Stomach (tissue), 9 donors: Measurements from ENCODE around the gene BICD2. TPM values are rescaled to one million over a fixed set of nuclear protein-coding genes. Genes with fewer than 3 reads are reported as not detected.
A peak's percentile ranks its signal among the peaks of the same experiment; 100 is the strongest.

Experiments
- DNase-seq, 2 donors: peaks; one replicate each; pipeline versions ENCODE4 v3.0.0 to v3.0.0-alpha.2; 2013 to 2019
- H3K27ac ChIP-seq, 5 donors: fragments of 200-600 bp in 4 of 5; sonication (generic) in 4 of 5; one replicate each; pipeline ENCODE4 v1.5.1; 2013 to 2019; ENCODE audit warnings: mild to moderate bottlenecking in 1 of 5, moderate library complexity in 1 of 5
- H3K27me3 ChIP-seq, 3 donors: fragments of 200-600 bp; sonication (generic); one replicate each; pipeline ENCODE4 v1.5.1; 2017 to 2019; ENCODE audit warnings: mixed run types in 1 of 3
- H3K36me3 ChIP-seq, 4 donors: fragments of 200-600 bp; sonication (generic); 1 replicate in 3 of 4; 2 replicates in 1 of 4; pipeline ENCODE4 v1.5.1; 2016 to 2019
- H3K4me1 ChIP-seq, 4 donors: fragments of 200-600 bp; sonication (generic); one replicate each; pipeline ENCODE4 v1.5.1; 2016 to 2019
- H3K4me3 ChIP-seq, 4 donors: fragments of 200-600 bp; sonication (generic) in 3 of 4; one replicate each; pipeline ENCODE4 v1.5.1; 2016 to 2019; ENCODE audit warnings: mild to moderate bottlenecking in 1 of 4
- H3K9me3 ChIP-seq, 4 donors: fragments of 200-600 bp; sonication (generic); one replicate each; pipeline ENCODE4 v1.5.1; 2016 to 2019
- EP300 ChIP-seq: sonication (generic); formaldehyde crosslinking; IDR thresholded peaks from one replicate; pipeline ENCODE4 v1.6.1; 2017; ENCODE audit warnings: antibody characterized with exemption
- POLR2A ChIP-seq, 4 donors: fragments of 450-650 bp; IDR thresholded peaks; one replicate each; pipeline ENCODE4 v1.6.1; 2016; ENCODE audit warnings: antibody characterized with exemption in 4 of 4, control low read depth in 2 of 4, mild to moderate bottlenecking in 1 of 4, moderate library complexity in 1 of 4
- POLR2AphosphoS5 ChIP-seq, 3 donors: sonication (generic); formaldehyde crosslinking; IDR thresholded peaks; one replicate each; pipeline ENCODE4 v1.6.1; 2016; ENCODE audit warnings: antibody characterized with exemption in 3 of 3
- WGBS, 5 donors: extraction: QIAGEN DNeasy Blood & Tissue Kit in 3 of 5; methylation state at CpG; one replicate each; pipeline versions ENCODE4 v1.1.5 to v1.1.7; 2013 to 2018; 5-methylcytosine and 5-hydroxymethylcytosine counted together
- intact Hi-C: fragments of 100-400 bp; cut with DNase I; formaldehyde crosslinking; loops from one replicate; pipeline ENCODE4 v1.15.1; 2023; ENCODE audit warnings: low total_unique reads
- polyA plus RNA-seq, 3 donors: library from polyadenylated mRNA; stranded (reverse); fragments of 200-250 nt; gene quantifications; one replicate each; pipeline ENCODE4 v1.2.3, GENCODE V29; 2013
- total RNA-seq, 5 donors: library from RNA; depleted of rRNA; stranded (reverse); fragments of >200 nt; gene quantifications; one replicate each; pipeline versions ENCODE4 v1.1.0 to v1.2.3, GENCODE V29; 2014 to 2016
- TF ChIP-seq, protein P1 (sequence below), 7 experiments: fragments of 450-650 bp in 4 of 7; fragments of 200-600 bp in 3 of 7; sonication (generic) in 3 of 7; IDR thresholded peaks; one replicate each; pipeline ENCODE4 v1.5.1; 2016 to 2019; ENCODE audit warnings: antibody characterized with exemption in 7 of 7, control low read depth in 2 of 7, mild to moderate bottlenecking in 1 of 7
- donor health status: healthy with polysubstance abuse.
- donor health status: Bipolar disorder and iron deficiency.
- donor health status: healthy.

Gene BICD2
- total and polyA plus RNA-seq, 8 donors = 5.9 to 32.6 (median 16.4) TPM

DNA sequence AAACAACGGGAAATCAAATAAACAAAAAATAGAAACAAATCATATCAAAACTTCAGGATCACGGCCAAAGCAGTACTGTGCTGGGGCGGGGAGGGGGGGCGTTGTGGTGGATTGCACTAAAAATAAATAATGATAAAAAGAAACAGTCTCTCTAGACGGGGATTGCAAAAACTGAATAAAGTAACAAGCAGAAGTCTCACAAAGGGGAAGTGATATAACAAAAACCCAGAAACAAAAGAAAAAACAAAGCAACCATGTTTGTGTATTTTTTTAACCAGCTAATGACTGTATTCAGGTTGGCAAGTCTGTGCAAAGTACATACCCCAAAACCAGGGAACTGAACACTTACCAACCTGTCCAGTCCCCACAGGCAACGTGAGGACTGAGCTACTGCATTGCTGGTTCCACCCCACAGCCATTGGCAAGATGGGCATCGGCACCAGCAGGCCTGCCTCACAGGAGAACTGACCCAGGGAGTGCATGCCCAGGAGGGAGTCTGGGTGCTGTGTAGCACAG lies 24.1 kb downstream of the BICD2 start:
- TF ChIP-seq POLR2A (IDR thresholded peaks at IDR 0.05) (no peak), EP300 (no peak), POLR2AphosphoS5 (IDR thresholded peaks at IDR 0.05) (no peak)
- TF ChIP-seq, protein P1, sequence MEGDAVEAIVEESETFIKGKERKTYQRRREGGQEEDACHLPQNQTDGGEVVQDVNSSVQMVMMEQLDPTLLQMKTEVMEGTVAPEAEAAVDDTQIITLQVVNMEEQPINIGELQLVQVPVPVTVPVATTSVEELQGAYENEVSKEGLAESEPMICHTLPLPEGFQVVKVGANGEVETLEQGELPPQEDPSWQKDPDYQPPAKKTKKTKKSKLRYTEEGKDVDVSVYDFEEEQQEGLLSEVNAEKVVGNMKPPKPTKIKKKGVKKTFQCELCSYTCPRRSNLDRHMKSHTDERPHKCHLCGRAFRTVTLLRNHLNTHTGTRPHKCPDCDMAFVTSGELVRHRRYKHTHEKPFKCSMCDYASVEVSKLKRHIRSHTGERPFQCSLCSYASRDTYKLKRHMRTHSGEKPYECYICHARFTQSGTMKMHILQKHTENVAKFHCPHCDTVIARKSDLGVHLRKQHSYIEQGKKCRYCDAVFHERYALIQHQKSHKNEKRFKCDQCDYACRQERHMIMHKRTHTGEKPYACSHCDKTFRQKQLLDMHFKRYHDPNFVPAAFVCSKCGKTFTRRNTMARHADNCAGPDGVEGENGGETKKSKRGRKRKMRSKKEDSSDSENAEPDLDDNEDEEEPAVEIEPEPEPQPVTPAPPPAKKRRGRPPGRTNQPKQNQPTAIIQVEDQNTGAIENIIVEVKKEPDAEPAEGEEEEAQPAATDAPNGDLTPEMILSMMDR (IDR thresholded peaks at IDR 0.05) = no peak
- Histone ChIP-seq H3K27ac (peak overlapping the region in 4 of 5 donors; percentile 16 to 70 (median 60)), H3K9me3 (no peaks in the 10 kb centered on the region), H3K4me3 (no peak overlapping the region), H3K27me3 (no peaks in the 10 kb centered on the region), H3K4me1 (peaks cover 31 to 71% (median 57%) of the 10 kb centered on the region in 4 donors), H3K36me3 (no peaks in the 10 kb centered on the region)
- intact Hi-C loops = no loop called here
- no peak for DNase-seq
- WGBS, 5 donors = 20 to 33% (median 28%) methylated on average over 7 of the region's 7 CpGs

DNA sequence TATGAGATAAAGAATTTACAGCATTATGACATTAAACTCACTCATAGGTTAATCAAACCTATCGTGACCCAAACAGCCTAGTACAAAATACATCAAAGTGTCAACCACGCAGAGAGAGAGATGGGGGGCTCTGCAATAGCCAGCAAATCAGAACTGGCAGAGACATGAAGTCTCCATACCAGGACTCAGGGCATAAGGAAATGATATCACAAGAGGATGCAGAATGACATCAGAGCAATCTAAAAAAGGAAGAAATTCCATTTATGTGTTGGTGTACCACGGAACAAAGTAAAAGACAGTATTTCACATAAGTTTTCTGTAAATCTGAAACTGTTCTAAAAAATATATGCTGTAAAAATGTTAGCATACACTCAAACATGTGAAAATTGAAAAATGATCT lies 24.6 kb downstream of the BICD2 start:
- intact Hi-C loops = no loop called here
- TF ChIP-seq, protein P1 (IDR thresholded peaks at IDR 0.05) = no peak
- no peak for TF ChIP-seq POLR2AphosphoS5 (IDR thresholded peaks at IDR 0.05)
- TF ChIP-seq EP300 = no peak
- TF ChIP-seq POLR2A (IDR thresholded peaks at IDR 0.05) = no peak
- Histone ChIP-seq H3K9me3 (no peaks in the 10 kb centered on the region), H3K4me3 (no peak overlapping the region), H3K4me1 (peaks cover 31 to 71% (median 54%) of the 10 kb centered on the region in 4 donors), H3K36me3 (no peaks in the 10 kb centered on the region), H3K27ac (peak overlapping the region in 3 of 5 donors; percentile 57 to 70 (median 63)), H3K27me3 (no peaks in the 10 kb centered on the region)
- no peak for DNase-seq
- WGBS, 5 donors = 46 to 69% (median 60%) methylated on average over 3 of the region's 3 CpGs

DNA sequence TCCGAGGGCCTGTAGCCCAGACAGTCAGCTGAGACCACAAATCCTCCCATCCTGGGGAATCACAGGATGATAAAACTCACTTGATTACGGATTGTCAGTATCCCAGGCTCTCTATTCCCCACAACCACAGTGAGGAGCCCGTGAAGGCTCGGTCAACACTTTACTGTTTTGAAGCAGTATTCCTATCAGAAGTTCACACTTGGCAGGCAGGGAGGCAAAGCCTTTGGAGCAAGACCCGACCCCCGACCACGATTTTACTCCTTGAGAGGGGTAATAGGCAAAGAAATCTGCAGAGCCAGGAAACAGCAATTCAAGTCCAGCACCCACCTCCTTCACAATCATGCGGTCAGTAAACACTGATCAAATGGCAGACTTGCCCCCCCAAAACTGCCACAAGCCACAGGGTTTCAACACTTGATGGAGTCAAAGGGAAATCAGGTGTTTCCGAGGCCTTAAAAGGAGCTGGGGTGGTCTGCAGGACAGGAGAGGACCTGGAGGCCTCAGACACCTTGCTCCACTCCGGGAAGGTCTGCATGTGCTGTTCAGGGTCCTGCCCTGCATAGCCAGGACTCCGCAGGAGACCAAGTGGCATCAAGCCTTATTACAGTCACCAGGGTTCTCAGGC lies 25.2 kb downstream of the BICD2 start:
- 75 to 87% (median 83%) methylated on average over 9 to 11 of the region's 11 CpGs for WGBS, 5 donors
- Histone ChIP-seq H3K27ac (peak overlapping the region in 3 of 5 donors; percentile 57 to 70 (median 63)), H3K4me3 (no peak overlapping the region), H3K36me3 (no peaks in the 10 kb centered on the region), H3K9me3 (no peaks in the 10 kb centered on the region), H3K27me3 (no peaks in the 10 kb centered on the region), H3K4me1 (peaks cover 31 to 74% (median 54%) of the 10 kb centered on the region in 4 donors)
- TF ChIP-seq, protein P1 (IDR thresholded peaks at IDR 0.05) = no peak
- no peak for TF ChIP-seq POLR2AphosphoS5 (IDR thresholded peaks at IDR 0.05)
- TF ChIP-seq EP300 = no peak
- TF ChIP-seq POLR2A (IDR thresholded peaks at IDR 0.05) = no peak
- intact Hi-C loops = no loop called here
- no peak for DNase-seq

DNA sequence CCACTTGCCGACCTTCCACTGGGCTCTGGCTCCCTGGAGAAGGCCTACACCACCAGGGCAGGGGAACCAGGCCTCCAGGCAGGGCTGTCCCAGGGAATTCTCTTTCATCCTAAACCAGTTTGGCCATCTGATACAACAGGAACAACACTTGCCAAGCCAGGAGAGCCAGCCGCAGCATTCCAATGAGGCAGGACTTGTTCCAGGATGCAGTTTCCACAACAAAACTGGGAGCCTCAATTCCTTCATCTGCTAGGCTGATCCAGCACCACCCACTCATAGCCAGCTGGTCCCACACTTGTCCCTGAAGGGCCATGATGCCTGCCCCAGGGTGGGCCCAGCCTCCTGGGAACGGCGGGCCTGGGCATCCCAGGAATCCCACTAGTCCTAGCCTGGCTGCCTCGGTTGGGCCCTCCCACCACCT lies 26.0 kb downstream of the BICD2 start:
- H3K9me3 ChIP-seq = no peaks in the 10 kb centered on the region
- H3K4me1 ChIP-seq = peaks cover 31 to 79% (median 56%) of the 10 kb centered on the region in 4 donors
- peak in 1 of 2 donors; percentile 43 for DNase-seq
- H3K36me3 ChIP-seq = no peaks in the 10 kb centered on the region
- H3K4me3 ChIP-seq = no peak overlapping the region
- no peak for TF ChIP-seq POLR2A (IDR thresholded peaks at IDR 0.05)
- TF ChIP-seq, protein P1 (IDR thresholded peaks at IDR 0.05) = no peak
- no peak for TF ChIP-seq EP300
- no peak for TF ChIP-seq POLR2AphosphoS5 (IDR thresholded peaks at IDR 0.05)
- H3K27ac ChIP-seq = peak overlapping the region in 2 of 5 donors; percentile 57 to 70
- WGBS, 5 donors = 49 to 65% (median 61%) methylated on average over 4 to 5 of the region's 5 CpGs
- no peaks in the 10 kb centered on the region for H3K27me3 ChIP-seq
- intact Hi-C loops = no loop called here
